HL-60 (cell line): ENCODE measurements around the gene DDX24.

Source experiments
- DNase-seq, 2 experiments: peaks; one replicate each; pipeline ENCODE4 v3.0.0-alpha.2; 2010 to 2020; ENCODE audit warnings: low read depth in 1 of 2, low spot score in 1 of 2
- H3K27ac ChIP-seq: fragments of 250-450 bp; sonication (Bioruptor Pico); replicated peaks from 2 replicates; pipeline ENCODE4 v1.5.1; 2020; ENCODE audit warnings: mild to moderate bottlenecking, moderate library complexity
- H3K27me3 ChIP-seq: fragments of 250-450 bp; sonication (Bioruptor Pico); 2 replicates; pipeline ENCODE4 v1.5.1; 2021; ENCODE audit warnings: mild to moderate bottlenecking, moderate library complexity; ENCODE audit not compliant: insufficient read depth, poor library complexity, severe bottlenecking
- H3K4me3 ChIP-seq: replicated peaks from 2 replicates; pipeline ENCODE4 v1.5.1; 2011; ENCODE audit warnings: mild to moderate bottlenecking, control low read depth, low read length; ENCODE audit not compliant: insufficient read depth
- CTCF ChIP-seq: IDR thresholded peaks from one replicate; pipeline ENCODE4 v1.5.1; 2011; ENCODE audit warnings: low read length, control low read depth, inconsistent platforms; ENCODE audit not compliant: insufficient read depth
- GABPA ChIP-seq: IDR thresholded peaks from 2 replicates; pipeline ENCODE4 v1.6.1; 2012; ENCODE audit warnings: low read depth
- POLR2AphosphoS5 ChIP-seq: IDR thresholded peaks from 2 replicates; pipeline ENCODE4 v1.6.1; 2012; ENCODE audit warnings: low read depth
- REST ChIP-seq: IDR thresholded peaks from 2 replicates; pipeline ENCODE4 v1.6.1; 2012; ENCODE audit warnings: low read depth; ENCODE audit not compliant: insufficient replicate concordance
- SPI1 ChIP-seq: IDR thresholded peaks from 2 replicates; pipeline ENCODE4 v1.6.1; 2012; ENCODE audit warnings: low read depth, mild to moderate bottlenecking, borderline replicate concordance

Gene DDX24

GRCh38 chr14:94113490-94113889 is 32.5 kb upstream of the DDX24 start:
- H3K27ac ChIP-seq, result no peak overlapping the region

GRCh38 chr14:94113073-94113472 is 32.1 kb upstream of the DDX24 start:
- no peak for TF ChIP-seq REST
- TF ChIP-seq SPI1, result no peak
- TF ChIP-seq POLR2AphosphoS5, result no peak
- no peak for TF ChIP-seq CTCF
- TF ChIP-seq GABPA, result no peak
- Histone ChIP-seq H3K4me3 (no peak overlapping the region), H3K27me3 (no peaks in the 10 kb centered on the region), H3K27ac (no peak overlapping the region)
- no peak for DNase-seq

More at GRCh38 chr14:94113490-94113889, 32.5 kb upstream of the DDX24 start:
- DNase-seq, result no peak
- no peak for TF ChIP-seq CTCF
- no peak for TF ChIP-seq SPI1
- no peak for TF ChIP-seq POLR2AphosphoS5
- TF ChIP-seq REST, result no peak
- TF ChIP-seq GABPA, result no peak
- Histone ChIP-seq H3K4me3 (no peak overlapping the region), H3K27me3 (no peaks in the 10 kb centered on the region)

GRCh38 chr14:94112513-94113063 is 31.6 kb upstream of the DDX24 start:
- TF ChIP-seq REST, result no peak
- TF ChIP-seq SPI1, result no peak
- TF ChIP-seq POLR2AphosphoS5, result no peak
- no peak for TF ChIP-seq GABPA
- TF ChIP-seq CTCF, result no peak
- Histone ChIP-seq H3K27ac (no peak overlapping the region), H3K27me3 (no peaks in the 10 kb centered on the region), H3K4me3 (no peak overlapping the region)
- no peak for DNase-seq
